ENCODE measurements around the gene FSTL4. TPM values are rescaled to one million over a fixed set of nuclear protein-coding genes. Genes with fewer than 3 reads are reported as not detected.

FSTL4 gene
- polyA plus RNA-seq, 2 donors, result 0.67 to 2.1 TPM

DNA sequence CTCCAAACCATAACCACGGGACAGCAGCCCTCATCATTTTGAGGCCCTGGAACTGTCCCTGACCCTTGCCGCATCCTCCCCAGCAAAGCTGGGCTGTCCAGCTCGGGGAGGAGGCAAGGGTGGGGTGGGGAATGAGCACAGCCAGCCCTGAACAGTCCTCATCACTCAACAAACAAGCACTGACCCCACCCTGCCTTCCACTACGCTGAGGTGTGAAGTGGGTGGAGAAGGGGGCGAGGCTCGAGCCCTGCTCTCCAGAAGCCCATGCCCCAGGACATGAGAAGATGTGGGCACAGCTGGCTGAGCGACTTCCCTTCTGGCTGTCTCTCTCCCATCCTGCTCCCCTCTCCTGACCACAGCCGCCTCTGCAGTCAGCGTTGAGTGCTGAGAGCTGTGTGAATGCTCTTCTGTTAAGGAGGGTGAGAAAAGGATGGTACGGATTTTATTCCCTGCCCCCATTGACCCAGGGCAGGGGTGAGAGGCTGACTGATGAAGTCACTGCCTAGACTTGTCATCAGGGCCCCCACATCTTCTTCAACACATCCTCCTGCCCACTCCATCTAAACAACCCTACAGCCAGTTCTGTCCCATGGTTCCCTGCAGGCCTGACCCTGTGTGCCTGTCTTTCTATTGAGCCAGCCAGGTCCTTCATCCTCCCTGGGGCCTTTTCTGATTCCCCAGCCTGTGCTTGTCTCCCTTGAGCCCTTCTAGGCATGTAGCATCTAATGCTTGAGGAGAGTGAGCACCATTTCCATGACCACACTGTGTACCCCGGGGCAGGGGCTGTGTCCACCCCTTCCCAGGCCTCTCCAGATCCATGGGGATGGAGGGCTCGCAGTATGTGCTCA, 276.0 kb downstream of the FSTL4 start:
- H3K4me3 ChIP-seq (ENCODE audit: low read depth in 1 of 2, low read length in 2 of 2), result no peak overlapping the region
- no peaks in the 10 kb centered on the region for H3K4me1 ChIP-seq (ENCODE audit: control insufficient read depth in 2 of 2, insufficient read depth in 2 of 2, low read length in 1 of 2)
- no peaks in the 10 kb centered on the region for H3K9me3 ChIP-seq (ENCODE audit: control insufficient read depth in 2 of 2, insufficient read depth in 1 of 2, low read depth in 1 of 2, low read length in 1 of 2)
- no peaks in the 10 kb centered on the region for H3K27me3 ChIP-seq (ENCODE audit: control insufficient read depth in 1 of 2, insufficient read depth in 2 of 2, low read length in 2 of 2)
- 68 to 71% methylated on average over 11 to 12 of the region's 12 CpGs for WGBS, 2 donors
- H3K36me3 ChIP-seq (ENCODE audit: control insufficient read depth in 2 of 2, insufficient read depth in 2 of 2, low read length in 1 of 2), result no peaks in the 10 kb centered on the region
- no peak overlapping the region for H3K27ac ChIP-seq (ENCODE audit: low read depth in 2 of 2, low read length in 1 of 2)

- no peak overlapping the region for H3K4me3 ChIP-seq (ENCODE audit: low read depth in 1 of 2, low read length in 2 of 2)
- no peaks in the 10 kb centered on the region for H3K27me3 ChIP-seq (ENCODE audit: control insufficient read depth in 1 of 2, insufficient read depth in 2 of 2, low read length in 2 of 2)
- H3K4me1 ChIP-seq (ENCODE audit: control insufficient read depth in 2 of 2, insufficient read depth in 2 of 2, low read length in 1 of 2), result no peaks in the 10 kb centered on the region
- H3K9me3 ChIP-seq (ENCODE audit: control insufficient read depth in 2 of 2, insufficient read depth in 1 of 2, low read depth in 1 of 2, low read length in 1 of 2), result no peaks in the 10 kb centered on the region
- no peaks in the 10 kb centered on the region for H3K36me3 ChIP-seq (ENCODE audit: control insufficient read depth in 2 of 2, insufficient read depth in 2 of 2, low read length in 1 of 2)
- WGBS, 2 donors, result 90 to 91% methylated on average over 14 of the region's 14 CpGs
- no peak overlapping the region for H3K27ac ChIP-seq (ENCODE audit: low read depth in 2 of 2, low read length in 1 of 2)
These were observed 277.3 kb downstream of the FSTL4 start for GRCh38 chr5:133334796-133335639.

DNA sequence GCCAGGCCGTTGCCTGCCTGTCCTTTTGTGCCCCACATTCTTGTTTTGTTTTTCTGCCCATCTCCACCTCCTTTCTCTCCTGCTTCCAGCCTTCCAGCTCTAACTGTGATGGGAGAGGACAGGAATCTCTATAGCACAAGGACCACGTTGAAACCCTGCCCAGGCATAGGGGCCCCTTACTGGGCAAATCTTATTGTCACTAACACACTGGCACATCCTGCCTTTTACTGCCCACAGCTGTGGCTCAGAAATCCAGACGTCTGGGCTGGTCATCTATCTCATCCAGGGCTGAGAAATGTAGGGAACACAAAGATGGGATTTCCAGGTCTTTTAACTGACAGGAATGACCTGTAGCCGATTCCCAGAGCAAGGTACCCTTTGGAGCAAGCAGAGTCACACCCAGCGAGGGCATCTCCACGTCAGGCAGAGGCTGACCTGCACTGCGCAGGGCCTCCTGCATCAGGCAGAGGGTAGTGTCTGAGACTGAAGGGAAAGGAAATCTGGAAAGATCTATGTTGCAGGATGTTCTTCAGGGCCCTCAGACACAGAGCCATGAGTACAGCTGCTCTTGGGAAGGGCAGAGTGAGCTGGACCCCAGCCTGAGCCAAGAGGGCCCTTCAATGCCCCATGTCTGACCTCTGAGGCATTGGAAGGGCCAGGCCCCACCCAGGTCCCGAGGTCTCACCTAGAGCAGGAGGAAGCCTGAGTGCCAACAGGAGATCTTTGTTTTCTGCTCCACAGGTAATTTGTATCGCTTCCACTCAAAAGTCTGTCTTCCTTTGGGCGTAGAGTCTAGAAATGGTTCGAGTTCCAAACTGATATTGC, 278.8 kb downstream of the FSTL4 start:
- no peaks in the 10 kb centered on the region for H3K36me3 ChIP-seq (ENCODE audit: control insufficient read depth in 2 of 2, insufficient read depth in 2 of 2, low read length in 1 of 2)
- H3K27ac ChIP-seq (ENCODE audit: low read depth in 2 of 2, low read length in 1 of 2), result no peak overlapping the region
- no peaks in the 10 kb centered on the region for H3K4me1 ChIP-seq (ENCODE audit: control insufficient read depth in 2 of 2, insufficient read depth in 2 of 2, low read length in 1 of 2)
- H3K27me3 ChIP-seq (ENCODE audit: control insufficient read depth in 1 of 2, insufficient read depth in 2 of 2, low read length in 2 of 2), result no peaks in the 10 kb centered on the region
- H3K4me3 ChIP-seq (ENCODE audit: low read depth in 1 of 2, low read length in 2 of 2), result no peak overlapping the region
- 82 to 85% methylated on average over 11 of the region's 11 CpGs for WGBS, 2 donors
- H3K9me3 ChIP-seq (ENCODE audit: control insufficient read depth in 2 of 2, insufficient read depth in 1 of 2, low read depth in 1 of 2, low read length in 1 of 2), result no peaks in the 10 kb centered on the region

DNA sequence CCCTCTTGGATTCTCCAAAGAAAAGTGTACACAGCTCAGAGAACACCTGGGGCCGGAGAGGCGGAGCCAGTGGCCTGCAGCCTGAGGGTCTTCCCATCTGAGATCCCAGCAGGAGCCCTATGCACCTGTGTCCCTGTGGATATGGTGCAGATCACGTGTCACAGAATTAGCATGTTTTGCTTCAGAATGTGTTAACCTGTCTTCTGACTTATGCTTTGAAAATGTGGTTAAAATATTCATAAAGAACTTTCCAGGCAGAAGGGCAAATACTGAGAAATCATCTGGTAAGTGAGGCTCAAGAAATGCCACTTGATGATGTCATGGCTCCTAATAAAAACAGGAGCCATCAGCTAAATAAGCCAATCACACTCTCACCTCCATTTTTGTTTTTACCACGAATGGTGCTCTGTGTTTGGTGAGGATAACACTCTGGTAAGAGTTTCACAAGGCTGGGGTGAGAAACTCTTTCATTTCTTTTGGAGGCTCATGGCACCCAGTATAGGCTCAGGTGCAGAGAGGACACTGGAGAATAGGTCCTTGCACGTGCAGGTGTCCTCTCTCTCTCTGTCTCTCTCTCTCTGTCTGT, 279.8 kb downstream of the FSTL4 start:
- Histone ChIP-seq H3K36me3 (ENCODE audit: control insufficient read depth in 2 of 2, insufficient read depth in 2 of 2, low read length in 1 of 2) (no peaks in the 10 kb centered on the region), H3K27ac (ENCODE audit: low read depth in 2 of 2, low read length in 1 of 2) (no peak overlapping the region), H3K27me3 (ENCODE audit: control insufficient read depth in 1 of 2, insufficient read depth in 2 of 2, low read length in 2 of 2) (no peaks in the 10 kb centered on the region), H3K4me1 (ENCODE audit: control insufficient read depth in 2 of 2, insufficient read depth in 2 of 2, low read length in 1 of 2) (no peaks in the 10 kb centered on the region), H3K9me3 (ENCODE audit: control insufficient read depth in 2 of 2, insufficient read depth in 1 of 2, low read depth in 1 of 2, low read length in 1 of 2) (no peaks in the 10 kb centered on the region), H3K4me3 (ENCODE audit: low read depth in 1 of 2, low read length in 2 of 2) (no peak overlapping the region)
- WGBS, 2 donors, result 73 to 83% methylated on average over 5 of the region's 5 CpGs

- no peaks in the 10 kb centered on the region for H3K9me3 ChIP-seq (ENCODE audit: control insufficient read depth in 2 of 2, insufficient read depth in 1 of 2, low read depth in 1 of 2, low read length in 1 of 2)
- H3K4me3 ChIP-seq (ENCODE audit: low read depth in 1 of 2, low read length in 2 of 2), result no peak overlapping the region
- H3K27me3 ChIP-seq (ENCODE audit: control insufficient read depth in 1 of 2, insufficient read depth in 2 of 2, low read length in 2 of 2), result no peaks in the 10 kb centered on the region
- no peak overlapping the region for H3K27ac ChIP-seq (ENCODE audit: low read depth in 2 of 2, low read length in 1 of 2)
- WGBS, 2 donors, result 72 to 73% methylated on average over 12 of the region's 12 CpGs
- no peaks in the 10 kb centered on the region for H3K4me1 ChIP-seq (ENCODE audit: control insufficient read depth in 2 of 2, insufficient read depth in 2 of 2, low read length in 1 of 2)
- no peaks in the 10 kb centered on the region for H3K36me3 ChIP-seq (ENCODE audit: control insufficient read depth in 2 of 2, insufficient read depth in 2 of 2, low read length in 1 of 2)
These were observed 280.4 kb downstream of the FSTL4 start for GRCh38 chr5:133331941-133332340.

DNA sequence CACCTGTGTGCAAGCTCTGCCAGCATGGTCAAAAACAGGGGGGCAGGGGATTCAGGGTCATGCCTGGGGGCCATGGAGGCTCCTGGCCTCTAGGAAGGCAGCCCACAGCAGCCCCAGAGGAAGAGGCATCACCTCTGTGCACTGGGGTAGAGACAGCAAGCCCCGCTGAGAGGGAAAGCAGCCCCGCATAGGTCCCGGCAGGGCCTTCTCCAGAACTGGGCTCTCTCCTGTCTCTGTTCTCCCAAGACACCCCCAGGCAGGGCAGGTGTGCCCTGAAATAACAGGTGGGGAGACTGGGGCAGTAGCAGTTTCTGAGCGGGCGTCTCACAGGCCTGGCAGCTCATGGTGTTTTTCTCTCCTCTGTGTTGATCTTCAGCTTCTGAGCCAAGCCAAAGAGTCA, 281.4 kb downstream of the FSTL4 start:
- 77 to 88% methylated on average over 5 of the region's 5 CpGs for WGBS, 2 donors
- Histone ChIP-seq H3K27me3 (ENCODE audit: control insufficient read depth in 1 of 2, insufficient read depth in 2 of 2, low read length in 2 of 2) (no peaks in the 10 kb centered on the region), H3K4me3 (ENCODE audit: low read depth in 1 of 2, low read length in 2 of 2) (no peak overlapping the region), H3K4me1 (ENCODE audit: control insufficient read depth in 2 of 2, insufficient read depth in 2 of 2, low read length in 1 of 2) (no peaks in the 10 kb centered on the region), H3K9me3 (ENCODE audit: control insufficient read depth in 2 of 2, insufficient read depth in 1 of 2, low read depth in 1 of 2, low read length in 1 of 2) (no peaks in the 10 kb centered on the region), H3K36me3 (ENCODE audit: control insufficient read depth in 2 of 2, insufficient read depth in 2 of 2, low read length in 1 of 2) (no peaks in the 10 kb centered on the region), H3K27ac (ENCODE audit: low read depth in 2 of 2, low read length in 1 of 2) (no peak overlapping the region)

GRCh38 chr5:133328800-133329199, 283.5 kb downstream of the FSTL4 start:
- 93% methylated on average over 11 of the region's 11 CpGs for WGBS, 2 donors
- Histone ChIP-seq H3K4me1 (ENCODE audit: control insufficient read depth in 2 of 2, insufficient read depth in 2 of 2, low read length in 1 of 2) (no peaks in the 10 kb centered on the region), H3K9me3 (ENCODE audit: control insufficient read depth in 2 of 2, insufficient read depth in 1 of 2, low read depth in 1 of 2, low read length in 1 of 2) (no peaks in the 10 kb centered on the region), H3K27me3 (ENCODE audit: control insufficient read depth in 1 of 2, insufficient read depth in 2 of 2, low read length in 2 of 2) (no peaks in the 10 kb centered on the region), H3K27ac (ENCODE audit: low read depth in 2 of 2, low read length in 1 of 2) (no peak overlapping the region), H3K4me3 (ENCODE audit: low read depth in 1 of 2, low read length in 2 of 2) (no peak overlapping the region), H3K36me3 (ENCODE audit: control insufficient read depth in 2 of 2, insufficient read depth in 2 of 2, low read length in 1 of 2) (no peaks in the 10 kb centered on the region)

- H3K4me1 ChIP-seq (ENCODE audit: control insufficient read depth in 2 of 2, insufficient read depth in 2 of 2, low read length in 1 of 2), result no peaks in the 10 kb centered on the region
- H3K4me3 ChIP-seq (ENCODE audit: low read depth in 1 of 2, low read length in 2 of 2), result no peak overlapping the region
- 78 to 88% methylated on average over 5 of the region's 5 CpGs for WGBS, 2 donors
- no peaks in the 10 kb centered on the region for H3K9me3 ChIP-seq (ENCODE audit: control insufficient read depth in 2 of 2, insufficient read depth in 1 of 2, low read depth in 1 of 2, low read length in 1 of 2)
- H3K27me3 ChIP-seq (ENCODE audit: control insufficient read depth in 1 of 2, insufficient read depth in 2 of 2, low read length in 2 of 2), result no peaks in the 10 kb centered on the region
- H3K36me3 ChIP-seq (ENCODE audit: control insufficient read depth in 2 of 2, insufficient read depth in 2 of 2, low read length in 1 of 2), result no peaks in the 10 kb centered on the region
- H3K27ac ChIP-seq (ENCODE audit: low read depth in 2 of 2, low read length in 1 of 2), result no peak overlapping the region
These were observed 284.4 kb downstream of the FSTL4 start for GRCh38 chr5:133327946-133328401.

- no peak overlapping the region for H3K27ac ChIP-seq (ENCODE audit: low read depth in 2 of 2, low read length in 1 of 2)
- WGBS, 2 donors, result 90 to 92% methylated on average over 5 of the region's 5 CpGs
- H3K27me3 ChIP-seq (ENCODE audit: control insufficient read depth in 1 of 2, insufficient read depth in 2 of 2, low read length in 2 of 2), result no peaks in the 10 kb centered on the region
- no peaks in the 10 kb centered on the region for H3K9me3 ChIP-seq (ENCODE audit: control insufficient read depth in 2 of 2, insufficient read depth in 1 of 2, low read depth in 1 of 2, low read length in 1 of 2)
- no peak overlapping the region for H3K4me3 ChIP-seq (ENCODE audit: low read depth in 1 of 2, low read length in 2 of 2)
- no peaks in the 10 kb centered on the region for H3K4me1 ChIP-seq (ENCODE audit: control insufficient read depth in 2 of 2, insufficient read depth in 2 of 2, low read length in 1 of 2)
- H3K36me3 ChIP-seq (ENCODE audit: control insufficient read depth in 2 of 2, insufficient read depth in 2 of 2, low read length in 1 of 2), result no peaks in the 10 kb centered on the region
These were observed 286.0 kb downstream of the FSTL4 start for GRCh38 chr5:133326361-133326760.
